AG04449 (cell line): ENCODE measurements around the gene STPG2.

ENCODE experiments used
- CTCF ChIA-PET: fragments of 350-600 bp; formaldehyde crosslinking; extraction: SDS; loops from one replicate; lab custom pipeline; 2021; ENCODE audit warnings: antibody characterized with exemption; lab: Yijun Ruan, JAX
- POLR2A ChIA-PET: fragments of 400-600, 350-600 bp; formaldehyde crosslinking; extraction: SDS; loops from one replicate; lab custom pipeline; 2020; ENCODE audit warnings: antibody characterized with exemption, inconsistent platforms; lab: Yijun Ruan, JAX
- DNase-seq: peaks from one replicate; pipeline ENCODE4 v3.0.0-alpha.2; 2010; ENCODE audit warnings: low read depth, low spot score
- H3K4me3 ChIP-seq: 2 replicates; pipeline ENCODE4 v1.5.1; 2011; ENCODE audit warnings: low read depth, mild to moderate bottlenecking, control low read depth, low read length
- TF ChIP-seq, protein P1 (sequence below): IDR thresholded peaks from one replicate; pipeline ENCODE4 v1.5.1; 2011; ENCODE audit warnings: mild to moderate bottlenecking, moderate library complexity, low read length, control low read depth, inconsistent platforms; ENCODE audit not compliant: insufficient read depth; ENCODE audit errors: missing control alignments

The STPG2 gene

DNA sequence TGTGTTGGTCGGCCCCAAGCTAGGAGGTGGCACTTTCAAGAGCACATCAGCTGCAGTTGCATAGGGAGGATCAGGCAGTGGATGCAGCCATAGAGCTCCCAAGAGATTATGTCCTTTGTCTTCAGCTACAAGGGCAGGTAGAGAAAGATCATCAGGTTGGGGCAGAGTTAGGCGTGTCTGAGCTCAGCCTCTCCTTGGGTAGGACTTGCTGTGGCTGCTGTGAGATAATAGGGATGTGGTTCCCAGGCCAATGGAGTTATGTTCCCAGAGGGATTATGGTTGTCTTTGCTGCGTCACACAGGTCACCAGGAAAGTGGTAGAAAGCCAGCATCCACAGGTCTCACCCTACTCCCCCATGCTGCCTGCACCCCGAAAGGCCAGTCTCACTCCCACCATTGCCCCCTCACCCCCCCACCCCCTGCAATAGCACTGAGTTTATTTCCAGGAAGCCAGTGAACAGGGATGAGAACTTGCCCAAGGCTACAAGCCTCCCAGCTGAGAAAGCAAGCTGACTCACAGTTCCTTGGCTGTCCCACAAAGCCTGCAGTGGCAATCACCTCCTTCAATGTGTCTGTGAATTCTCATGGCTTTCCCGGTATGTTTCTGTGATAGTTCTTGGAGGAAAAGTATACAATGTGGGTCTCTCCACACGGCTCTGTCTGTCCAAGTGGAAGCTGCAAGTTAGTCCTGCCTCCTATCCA, 148.4 kb downstream of the STPG2 start:
- ChIA-PET POLR2A (no interaction called here), CTCF (no interaction called here)
- TF ChIP-seq, protein P1, sequence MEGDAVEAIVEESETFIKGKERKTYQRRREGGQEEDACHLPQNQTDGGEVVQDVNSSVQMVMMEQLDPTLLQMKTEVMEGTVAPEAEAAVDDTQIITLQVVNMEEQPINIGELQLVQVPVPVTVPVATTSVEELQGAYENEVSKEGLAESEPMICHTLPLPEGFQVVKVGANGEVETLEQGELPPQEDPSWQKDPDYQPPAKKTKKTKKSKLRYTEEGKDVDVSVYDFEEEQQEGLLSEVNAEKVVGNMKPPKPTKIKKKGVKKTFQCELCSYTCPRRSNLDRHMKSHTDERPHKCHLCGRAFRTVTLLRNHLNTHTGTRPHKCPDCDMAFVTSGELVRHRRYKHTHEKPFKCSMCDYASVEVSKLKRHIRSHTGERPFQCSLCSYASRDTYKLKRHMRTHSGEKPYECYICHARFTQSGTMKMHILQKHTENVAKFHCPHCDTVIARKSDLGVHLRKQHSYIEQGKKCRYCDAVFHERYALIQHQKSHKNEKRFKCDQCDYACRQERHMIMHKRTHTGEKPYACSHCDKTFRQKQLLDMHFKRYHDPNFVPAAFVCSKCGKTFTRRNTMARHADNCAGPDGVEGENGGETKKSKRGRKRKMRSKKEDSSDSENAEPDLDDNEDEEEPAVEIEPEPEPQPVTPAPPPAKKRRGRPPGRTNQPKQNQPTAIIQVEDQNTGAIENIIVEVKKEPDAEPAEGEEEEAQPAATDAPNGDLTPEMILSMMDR, result no peak
- DNase-seq, result no peak
- H3K4me3 ChIP-seq, result no peak overlapping the region

DNA sequence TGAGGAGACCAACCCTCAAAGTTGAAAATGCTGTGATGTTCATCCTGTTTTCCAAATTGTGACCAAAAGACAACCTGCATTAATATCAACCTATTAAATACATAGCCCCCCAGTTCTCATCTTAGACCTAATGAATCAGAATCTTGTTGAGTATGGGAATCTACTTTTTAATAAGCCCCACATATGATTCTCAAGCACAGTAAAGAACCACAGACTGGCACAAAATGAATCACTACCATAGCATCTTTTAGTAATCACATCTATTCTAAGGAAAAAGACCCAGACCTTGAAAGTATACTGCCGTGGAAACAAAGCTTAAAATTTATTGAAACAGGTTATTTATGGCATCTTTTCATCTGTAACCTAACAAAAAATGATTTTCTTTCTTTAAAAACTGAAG, 152.9 kb downstream of the STPG2 start:
- CTCF ChIA-PET, result no interaction called here
- POLR2A ChIA-PET, result no interaction called here
- no peak overlapping the region for H3K4me3 ChIP-seq
- TF ChIP-seq, protein P1, result no peak
- DNase-seq, result no peak

DNA sequence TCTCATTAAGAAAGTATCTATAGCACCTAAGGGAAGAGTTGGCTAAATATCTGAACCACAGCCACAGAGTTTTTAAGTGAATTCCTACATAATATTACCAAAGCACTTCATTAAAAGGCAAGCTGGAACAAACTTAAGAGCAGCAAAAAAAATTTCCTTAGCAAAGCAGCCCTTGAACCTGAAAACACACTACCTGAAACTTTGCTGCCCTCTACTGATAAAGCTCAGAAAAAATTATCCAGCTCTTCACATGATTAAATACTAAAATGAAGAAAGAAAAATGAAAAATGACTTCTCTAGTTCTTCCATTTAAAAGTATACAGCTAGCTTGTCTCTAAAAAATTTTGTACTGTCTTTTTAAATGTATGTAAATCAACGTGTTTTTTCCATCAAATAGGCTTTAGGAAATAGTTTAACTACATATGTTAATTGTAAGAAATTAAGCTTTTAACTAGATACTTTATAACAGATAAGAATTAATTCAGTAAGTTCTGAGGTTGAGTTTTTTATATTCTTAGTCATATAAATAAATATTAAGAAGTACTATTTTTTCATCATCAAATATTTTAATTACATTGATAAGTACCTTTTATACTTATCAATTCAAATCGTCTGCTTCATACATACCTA, 156.1 kb downstream of the STPG2 start:
- POLR2A ChIA-PET, result no interaction called here
- TF ChIP-seq, protein P1, result no peak
- H3K4me3 ChIP-seq, result no peak overlapping the region
- DNase-seq, result no peak
- CTCF ChIA-PET, result no interaction called here

DNA sequence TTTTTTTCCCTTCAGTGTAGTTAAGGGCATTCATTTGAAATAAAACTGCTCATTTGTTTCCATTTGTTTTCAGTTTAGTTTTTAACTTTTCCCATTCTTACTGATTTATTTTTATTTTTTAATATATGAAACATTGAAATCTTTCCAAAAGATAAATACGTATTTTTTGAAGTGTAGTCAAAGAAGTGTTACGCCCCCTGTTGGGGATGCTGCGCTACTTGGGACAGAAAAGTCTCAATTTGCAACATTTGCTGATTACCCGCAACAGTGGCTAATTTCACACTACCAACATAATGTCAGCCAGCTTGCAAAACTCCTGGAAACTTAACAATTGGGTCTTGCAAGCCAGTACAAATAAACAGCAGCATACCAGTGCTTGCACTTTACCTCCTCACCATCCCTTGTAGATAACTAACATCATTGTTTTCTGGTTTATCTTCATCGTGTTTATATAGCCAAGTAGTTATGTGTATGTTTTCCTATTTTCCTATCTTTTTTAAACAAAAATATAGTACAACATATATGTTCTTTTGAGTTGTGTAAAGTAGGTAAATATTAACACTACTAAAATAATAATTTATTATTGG, 158.6 kb downstream of the STPG2 start:
- POLR2A ChIA-PET, result no interaction called here
- DNase-seq, result no peak
- TF ChIP-seq, protein P1, result no peak
- CTCF ChIA-PET, result no interaction called here
- H3K4me3 ChIP-seq, result no peak overlapping the region

DNA sequence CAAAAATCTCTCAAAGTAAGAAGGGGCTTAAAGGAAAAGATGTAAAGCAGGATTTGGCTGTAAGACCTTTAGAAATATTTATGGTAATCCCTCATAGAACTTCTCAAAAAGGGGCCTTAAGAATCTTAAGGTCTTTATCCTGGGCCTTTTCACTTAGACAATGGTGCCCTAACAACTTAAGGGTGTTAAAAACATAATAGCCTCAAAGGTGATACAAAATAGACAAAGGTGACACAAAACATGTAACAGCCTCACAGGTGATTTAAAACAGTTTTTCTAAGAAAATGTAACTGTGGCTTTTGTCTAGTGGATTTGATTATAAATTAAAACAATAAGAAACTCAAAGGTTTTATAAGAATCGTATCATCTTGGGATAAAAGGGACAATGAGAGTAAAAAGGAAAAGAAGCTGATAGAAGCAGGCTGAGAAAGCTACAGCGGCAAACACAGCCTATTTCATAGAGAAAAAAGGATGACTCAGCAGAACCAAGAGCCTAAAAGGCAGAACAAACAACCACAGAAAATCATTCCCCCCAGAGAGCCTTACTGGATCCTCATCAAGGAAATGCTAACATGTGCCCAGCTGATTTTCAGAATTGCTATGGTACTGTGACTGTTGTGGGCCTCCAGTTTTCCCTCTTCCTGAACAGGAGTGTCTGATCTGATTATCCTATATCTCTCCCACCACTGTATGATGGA, 164.3 kb downstream of the STPG2 start:
- TF ChIP-seq, protein P1, result no peak
- ChIA-PET POLR2A (no interaction called here), CTCF (no interaction called here)

DNA sequence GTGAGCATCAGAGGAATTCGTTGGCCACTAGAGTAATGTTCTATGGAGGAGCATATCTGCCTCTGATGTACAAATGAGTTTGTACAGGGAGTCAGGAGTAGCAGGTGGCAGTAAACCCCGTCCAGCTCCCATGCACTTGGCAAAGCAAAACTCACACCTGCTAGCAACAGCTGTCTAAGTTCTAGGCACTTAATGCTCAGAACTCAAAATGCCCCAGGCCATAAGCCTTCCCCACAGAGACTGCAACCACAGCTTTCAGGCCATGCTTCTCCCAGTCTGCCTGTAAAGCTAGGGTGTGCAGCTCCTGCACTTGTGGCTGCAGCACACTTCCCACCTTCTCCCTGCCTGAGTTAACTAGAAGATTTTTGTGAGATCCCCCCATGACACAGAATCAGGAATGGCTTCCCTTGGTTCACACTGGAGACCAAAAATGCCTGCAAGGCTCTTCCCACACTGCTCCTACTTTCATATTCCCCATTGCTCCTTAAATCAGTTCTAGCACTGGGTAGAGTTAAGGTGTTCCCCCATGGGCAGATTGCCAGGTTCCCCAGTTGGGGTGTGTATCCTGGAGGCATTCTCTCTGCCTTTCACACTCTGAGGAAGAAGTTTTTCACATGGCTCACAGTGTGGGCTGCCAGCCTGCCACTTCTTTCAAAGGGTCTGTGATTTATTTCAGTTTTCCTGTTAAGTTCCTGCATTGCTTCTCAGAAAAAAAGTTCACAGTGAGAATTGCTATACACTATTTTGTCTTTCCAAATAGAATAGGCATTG, 189.9 kb downstream of the STPG2 start:
- no peak overlapping the region for H3K4me3 ChIP-seq
- ChIA-PET CTCF (no interaction called here), POLR2A (no interaction called here)
- DNase-seq, result no peak
- TF ChIP-seq, protein P1, result no peak

More for the DNA sequence above, 164.3 kb downstream of the STPG2 start:
- no peak overlapping the region for H3K4me3 ChIP-seq
- no peak for DNase-seq
